RKO (cell line): Measurements from ENCODE around the gene KCNQ1.

Source experiments
- DNase-seq: peaks from one replicate; pipeline ENCODE4 v3.0.0-alpha.2; 2016; ENCODE audit warnings: low spot score

The KCNQ1 gene

GRCh38 chr11:2425506-2425905 is 19.3 kb upstream of the KCNQ1 start:
- no peak for DNase-seq

GRCh38 chr11:2426221-2426620 is 18.6 kb upstream of the KCNQ1 start:
- DNase-seq = no peak

GRCh38 chr11:2426826-2427521 is 17.8 kb upstream of the KCNQ1 start:
- DNase-seq = no peak

- DNase-seq = no peak
Observed at GRCh38 chr11:2427721-2428321, 17.0 kb upstream of the KCNQ1 start.

GRCh38 chr11:2428322-2428795 is 16.4 kb upstream of the KCNQ1 start:
- peak; percentile 29 for DNase-seq

- no peak for DNase-seq
Observed at GRCh38 chr11:2431395-2431794, 13.4 kb upstream of the KCNQ1 start.

- no peak for DNase-seq
Observed at GRCh38 chr11:2432171-2432621, 12.6 kb upstream of the KCNQ1 start.

- no peak for DNase-seq
Observed at GRCh38 chr11:2432628-2433071, 12.2 kb upstream of the KCNQ1 start.

GRCh38 chr11:2433106-2433925 is 11.5 kb upstream of the KCNQ1 start:
- DNase-seq = no peak

- DNase-seq = no peak
Observed at GRCh38 chr11:2434008-2434407, 10.8 kb upstream of the KCNQ1 start.

- no peak for DNase-seq
Observed at GRCh38 chr11:2434506-2435255, 10.1 kb upstream of the KCNQ1 start.

GRCh38 chr11:2435288-2436012 is 9.4 kb upstream of the KCNQ1 start:
- no peak for DNase-seq

GRCh38 chr11:2436013-2436520 is 8.7 kb upstream of the KCNQ1 start:
- no peak for DNase-seq

GRCh38 chr11:2436521-2437031 is 8.2 kb upstream of the KCNQ1 start:
- DNase-seq = no peak

- no peak for DNase-seq
Observed at GRCh38 chr11:2437516-2437915, 7.3 kb upstream of the KCNQ1 start.

- DNase-seq = no peak
Observed at GRCh38 chr11:2439820-2440219, 5.0 kb upstream of the KCNQ1 start.

GRCh38 chr11:2440646-2441045 is 4.2 kb upstream of the KCNQ1 start:
- no peak for DNase-seq

- no peak for DNase-seq
Observed at GRCh38 chr11:2441171-2441570, 3.6 kb upstream of the KCNQ1 start.

- no peak for DNase-seq
Observed at GRCh38 chr11:2442589-2442988, 2.2 kb upstream of the KCNQ1 start.

- DNase-seq = no peak
Observed at GRCh38 chr11:2443406-2443805, 1.4 kb upstream of the KCNQ1 start.
